Glutamatergic neuron (in vitro differentiated cells): ENCODE measurements around the gene EPHX1. TPM values are rescaled to one million over a fixed set of nuclear protein-coding genes. Genes with fewer than 3 reads are reported as not detected.
A peak's percentile ranks its signal among the peaks of the same experiment; 100 is the strongest.
"Not testable (repeated sequence)": the region's sequence is repeated elsewhere in the genome, so short reads cannot be mapped to it uniquely, and the experiment has no call there.

Source experiments
- DNase-seq: peaks from one replicate; pipeline ENCODE4 v3.0.0; 2022
- H3K27ac Mint-ChIP-seq: one replicate; pipeline ENCODE4 v1.8.0; 2020; ENCODE audit warnings: mild to moderate bottlenecking, mixed read lengths, inconsistent platforms; ENCODE audit not compliant: unreplicated experiment
- H3K27me3 Mint-ChIP-seq: one replicate; pipeline ENCODE4 v1.8.0; 2020; ENCODE audit warnings: mild to moderate bottlenecking, moderate library complexity, mixed read lengths, inconsistent platforms; ENCODE audit not compliant: unreplicated experiment
- H3K36me3 Mint-ChIP-seq: one replicate; pipeline ENCODE4 v1.8.0; 2020; ENCODE audit warnings: mild to moderate bottlenecking, mixed read lengths, inconsistent platforms; ENCODE audit not compliant: unreplicated experiment
- H3K4me1 Mint-ChIP-seq: one replicate; pipeline ENCODE4 v1.8.0; 2020; ENCODE audit warnings: mild to moderate bottlenecking, low read depth, mixed read lengths, inconsistent platforms; ENCODE audit not compliant: unreplicated experiment
- H3K4me3 Mint-ChIP-seq: one replicate; pipeline ENCODE4 v1.8.0; 2020; ENCODE audit warnings: mild to moderate bottlenecking, mixed read lengths, inconsistent platforms; ENCODE audit not compliant: unreplicated experiment
- H3K9me3 Mint-ChIP-seq: one replicate; pipeline ENCODE4 v1.8.0; 2020; ENCODE audit warnings: mild to moderate bottlenecking, moderate library complexity, mixed read lengths, inconsistent platforms; ENCODE audit not compliant: unreplicated experiment
- total RNA-seq: library from RNA; stranded (reverse); fragmentation: NEBNext Ultra II Directional; extraction: Animal tissue kit (Norgen Biotek cat#: 25700); gene quantifications from one replicate; pipeline ENCODE4 v1.2.1, GENCODE V29; 2021; ENCODE audit not compliant: unreplicated experiment
- TF ChIP-seq, protein P1 (sequence below): fragments of 200-600 bp; sonication (generic); IDR thresholded peaks from one replicate; pipeline ENCODE4 v1.5.0; 2021; ENCODE audit not compliant: partially characterized antibody, unreplicated experiment

Gene EPHX1
- total RNA-seq, 1 donor from 2014 or later: 60.4 TPM

DNA sequence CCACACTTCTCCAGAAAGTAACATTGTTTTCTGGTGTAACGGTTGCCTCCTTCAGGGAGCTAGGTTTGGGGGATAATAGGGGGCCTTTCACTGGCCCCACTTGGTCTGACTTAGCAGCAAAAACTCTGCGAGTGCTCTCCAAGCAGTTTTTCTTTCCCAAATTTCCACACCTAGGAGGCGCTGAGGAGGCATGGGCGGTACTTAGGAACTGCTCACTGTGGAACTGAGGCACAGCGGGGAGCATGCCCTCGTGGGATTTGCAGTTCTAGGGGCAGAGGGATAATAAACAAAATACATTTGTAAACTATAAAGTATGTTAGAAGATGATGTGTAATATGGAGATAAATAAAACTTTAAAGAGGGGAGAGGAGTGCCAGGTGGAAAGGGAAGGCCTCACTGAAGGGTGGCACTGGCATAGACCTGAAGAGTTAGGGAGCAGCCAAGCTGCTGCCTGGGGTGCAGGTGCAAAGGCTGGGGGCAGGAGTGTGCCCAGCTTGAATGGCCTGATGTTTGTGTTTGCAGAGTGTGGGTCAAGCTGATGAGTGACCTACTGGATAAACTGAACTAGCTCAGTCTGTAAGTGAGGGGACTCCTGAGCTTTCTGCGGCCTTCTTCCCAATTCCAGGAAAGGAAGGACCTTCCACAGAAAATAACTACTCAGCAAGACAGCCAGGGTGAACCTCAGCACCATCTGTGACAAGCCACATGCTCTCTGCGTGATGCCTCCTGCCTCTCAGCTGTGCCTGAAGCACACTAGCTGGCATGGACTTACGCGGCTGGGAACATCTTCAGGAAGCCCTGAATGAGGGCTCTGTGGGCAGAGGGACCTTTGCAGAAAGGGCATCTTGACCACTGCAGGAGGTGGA is 1.9 kb downstream of the EPHX1 start:
- H3K4me1 Mint-ChIP-seq: peaks cover 28% of the 10 kb centered on the region
- TF ChIP-seq, protein P1, sequence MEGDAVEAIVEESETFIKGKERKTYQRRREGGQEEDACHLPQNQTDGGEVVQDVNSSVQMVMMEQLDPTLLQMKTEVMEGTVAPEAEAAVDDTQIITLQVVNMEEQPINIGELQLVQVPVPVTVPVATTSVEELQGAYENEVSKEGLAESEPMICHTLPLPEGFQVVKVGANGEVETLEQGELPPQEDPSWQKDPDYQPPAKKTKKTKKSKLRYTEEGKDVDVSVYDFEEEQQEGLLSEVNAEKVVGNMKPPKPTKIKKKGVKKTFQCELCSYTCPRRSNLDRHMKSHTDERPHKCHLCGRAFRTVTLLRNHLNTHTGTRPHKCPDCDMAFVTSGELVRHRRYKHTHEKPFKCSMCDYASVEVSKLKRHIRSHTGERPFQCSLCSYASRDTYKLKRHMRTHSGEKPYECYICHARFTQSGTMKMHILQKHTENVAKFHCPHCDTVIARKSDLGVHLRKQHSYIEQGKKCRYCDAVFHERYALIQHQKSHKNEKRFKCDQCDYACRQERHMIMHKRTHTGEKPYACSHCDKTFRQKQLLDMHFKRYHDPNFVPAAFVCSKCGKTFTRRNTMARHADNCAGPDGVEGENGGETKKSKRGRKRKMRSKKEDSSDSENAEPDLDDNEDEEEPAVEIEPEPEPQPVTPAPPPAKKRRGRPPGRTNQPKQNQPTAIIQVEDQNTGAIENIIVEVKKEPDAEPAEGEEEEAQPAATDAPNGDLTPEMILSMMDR: no peak
- no peaks in the 10 kb centered on the region for H3K36me3 Mint-ChIP-seq
- H3K4me3 Mint-ChIP-seq: peak overlapping the region; percentile 95
- DNase-seq: no peak
- H3K27ac Mint-ChIP-seq: peak overlapping the region; percentile 97
- peaks cover 8% of the 10 kb centered on the region for H3K27me3 Mint-ChIP-seq
- peaks cover 11% of the 10 kb centered on the region for H3K9me3 Mint-ChIP-seq

DNA sequence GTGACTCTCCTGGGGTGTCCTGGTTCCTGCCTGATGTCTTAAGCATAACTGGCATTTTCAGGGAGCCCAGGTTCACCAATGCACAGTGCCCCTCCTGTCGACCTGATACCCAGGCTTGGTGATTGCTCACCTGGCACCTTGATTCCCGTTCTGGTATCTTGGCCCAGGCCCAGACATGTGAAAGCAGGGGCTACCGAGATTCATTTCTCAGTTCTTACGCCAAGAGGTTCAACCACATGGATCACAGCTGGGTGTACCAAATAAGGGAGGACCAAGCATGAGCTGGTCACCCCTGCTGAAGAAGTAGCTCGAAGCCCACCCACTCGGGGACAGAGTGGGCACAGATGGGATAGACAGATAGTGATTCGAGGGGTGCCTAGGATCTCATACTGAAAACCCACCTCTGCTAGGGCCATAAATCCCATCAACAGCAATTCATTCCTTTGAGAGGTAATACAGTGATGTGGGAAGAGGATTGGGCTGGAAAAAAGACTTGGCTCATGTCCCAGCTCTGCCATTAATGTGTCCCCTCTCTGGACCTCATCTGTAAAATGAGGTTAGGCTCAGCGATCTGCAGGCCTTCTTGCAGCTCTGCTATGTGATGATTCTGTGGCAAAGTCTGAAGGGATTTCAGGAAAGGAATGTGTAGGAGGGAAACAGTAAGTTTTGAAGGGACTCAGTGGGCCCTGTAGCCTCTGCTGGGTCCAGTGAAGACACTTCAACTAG is 2.7 kb downstream of the EPHX1 start:
- Mint-ChIP-seq H3K9me3 (peaks cover 11% of the 10 kb centered on the region), H3K27ac (peak overlapping the region; percentile 97), H3K27me3 (peaks cover 8% of the 10 kb centered on the region), H3K4me1 (peaks cover 35% of the 10 kb centered on the region), H3K4me3 (peak overlapping the region; percentile 4), H3K36me3 (no peaks in the 10 kb centered on the region)
- TF ChIP-seq, protein P1: no peak
- no peak for DNase-seq

DNA sequence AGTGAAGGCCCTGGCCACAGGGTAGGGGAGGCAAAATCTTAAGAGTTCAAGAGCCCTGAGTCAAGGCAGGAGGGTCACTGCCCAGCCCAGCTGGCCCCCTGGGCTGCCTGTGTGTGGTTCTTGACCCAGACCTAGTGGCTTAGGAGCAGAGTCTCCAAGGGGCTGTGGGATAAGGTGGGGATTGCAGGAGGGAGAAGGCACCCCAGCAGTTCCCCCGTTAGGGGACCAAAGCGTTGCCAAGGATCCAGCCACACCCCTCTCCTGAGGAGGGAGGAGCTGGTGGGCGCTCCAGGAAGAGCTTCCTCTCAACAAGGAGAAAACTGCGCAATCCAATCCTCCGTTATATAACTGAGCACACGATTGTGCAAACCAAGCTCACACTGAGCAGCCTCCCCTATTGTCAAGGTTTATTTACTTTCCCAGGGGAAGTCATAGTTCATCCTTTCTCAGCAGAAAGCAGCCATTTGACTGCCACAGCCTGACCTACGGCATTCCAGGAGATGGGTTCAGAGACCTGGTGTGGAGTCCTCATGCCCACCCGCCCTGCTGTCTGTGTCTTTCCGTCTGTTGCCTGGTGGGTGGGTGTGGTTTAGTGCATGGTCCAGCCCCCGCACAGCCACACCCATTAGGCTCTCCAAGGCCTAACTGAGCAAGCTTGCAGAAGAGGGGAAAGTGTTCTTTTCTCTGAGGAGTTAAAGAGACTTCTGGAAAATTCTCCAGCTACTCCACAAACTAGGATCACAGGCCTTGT is 3.5 kb downstream of the EPHX1 start:
- Mint-ChIP-seq H3K27ac (peak overlapping the region; percentile 43), H3K36me3 (no peaks in the 10 kb centered on the region), H3K4me1 (peaks cover 42% of the 10 kb centered on the region), H3K9me3 (peaks cover 15% of the 10 kb centered on the region), H3K4me3 (peak overlapping the region; percentile 63), H3K27me3 (peaks cover 8% of the 10 kb centered on the region)
- TF ChIP-seq, protein P1: no peak
- DNase-seq: no peak

DNA sequence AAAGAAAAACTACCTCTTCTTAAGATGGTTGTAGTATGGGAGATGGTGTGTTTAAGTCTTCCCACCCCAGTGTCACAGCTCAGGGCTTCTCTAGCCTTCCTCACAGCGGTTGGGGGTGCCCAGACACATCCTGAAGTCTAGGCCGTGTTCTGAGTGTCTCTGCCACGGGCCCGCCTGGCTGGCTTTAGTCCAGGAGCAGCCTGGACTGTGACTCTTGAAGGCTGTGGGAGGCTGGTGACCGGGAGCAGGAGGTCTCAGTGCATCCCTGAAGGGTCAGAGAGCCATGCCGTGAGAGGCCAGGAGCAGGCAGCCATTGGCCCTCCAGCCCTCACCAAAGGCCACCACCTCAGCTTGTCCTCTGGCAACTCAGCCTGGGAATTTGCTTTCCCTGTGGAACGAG is 4.5 kb downstream of the EPHX1 start:
- TF ChIP-seq, protein P1: no peak
- H3K4me1 Mint-ChIP-seq: peaks cover 46% of the 10 kb centered on the region
- no peak overlapping the region for H3K27ac Mint-ChIP-seq
- H3K4me3 Mint-ChIP-seq: no peak overlapping the region
- no peak for DNase-seq
- no peaks in the 10 kb centered on the region for H3K36me3 Mint-ChIP-seq
- H3K9me3 Mint-ChIP-seq: peaks cover 15% of the 10 kb centered on the region
- peaks cover 8% of the 10 kb centered on the region for H3K27me3 Mint-ChIP-seq

DNA sequence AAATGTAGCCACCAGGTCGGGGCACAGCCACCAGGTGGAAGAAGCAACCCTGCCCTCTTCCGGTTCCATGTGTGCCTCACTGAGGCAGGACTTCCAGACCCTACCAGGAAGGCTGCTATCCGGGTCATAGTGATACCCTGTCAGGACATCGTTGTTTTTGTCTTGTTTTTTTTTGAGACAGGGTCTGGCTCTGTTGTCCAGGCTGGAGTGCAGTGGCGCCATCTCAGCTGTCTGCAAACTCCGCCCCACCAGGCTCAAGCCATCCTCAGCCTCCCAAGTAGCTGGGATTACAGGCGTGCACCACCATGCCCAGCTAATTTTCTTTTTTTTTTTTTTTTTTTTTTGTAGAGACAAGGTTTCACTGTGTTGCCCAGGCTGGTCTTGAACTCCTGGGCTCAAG is 5.2 kb downstream of the EPHX1 start:
- Mint-ChIP-seq H3K27ac (peak overlapping the region; percentile 48), H3K4me1 (peaks cover 51% of the 10 kb centered on the region), H3K9me3 (peaks cover 13% of the 10 kb centered on the region)
- not testable (repeated sequence) for DNase-seq, H3K4me3 Mint-ChIP-seq, H3K27me3 Mint-ChIP-seq, H3K36me3 Mint-ChIP-seq
